ENCODE measurements around the gene ELF4. TPM values are rescaled to one million over a fixed set of nuclear protein-coding genes. Genes with fewer than 3 reads are reported as not detected.
A peak's percentile ranks its signal among the peaks of the same experiment; 100 is the strongest.
"Not testable (repeated sequence)": the region's sequence is repeated elsewhere in the genome, so short reads cannot be mapped to it uniquely, and the experiment has no call there.

ELF4 gene
- total RNA-seq, 1 donor from 2014 or later: 31.2 TPM

DNA sequence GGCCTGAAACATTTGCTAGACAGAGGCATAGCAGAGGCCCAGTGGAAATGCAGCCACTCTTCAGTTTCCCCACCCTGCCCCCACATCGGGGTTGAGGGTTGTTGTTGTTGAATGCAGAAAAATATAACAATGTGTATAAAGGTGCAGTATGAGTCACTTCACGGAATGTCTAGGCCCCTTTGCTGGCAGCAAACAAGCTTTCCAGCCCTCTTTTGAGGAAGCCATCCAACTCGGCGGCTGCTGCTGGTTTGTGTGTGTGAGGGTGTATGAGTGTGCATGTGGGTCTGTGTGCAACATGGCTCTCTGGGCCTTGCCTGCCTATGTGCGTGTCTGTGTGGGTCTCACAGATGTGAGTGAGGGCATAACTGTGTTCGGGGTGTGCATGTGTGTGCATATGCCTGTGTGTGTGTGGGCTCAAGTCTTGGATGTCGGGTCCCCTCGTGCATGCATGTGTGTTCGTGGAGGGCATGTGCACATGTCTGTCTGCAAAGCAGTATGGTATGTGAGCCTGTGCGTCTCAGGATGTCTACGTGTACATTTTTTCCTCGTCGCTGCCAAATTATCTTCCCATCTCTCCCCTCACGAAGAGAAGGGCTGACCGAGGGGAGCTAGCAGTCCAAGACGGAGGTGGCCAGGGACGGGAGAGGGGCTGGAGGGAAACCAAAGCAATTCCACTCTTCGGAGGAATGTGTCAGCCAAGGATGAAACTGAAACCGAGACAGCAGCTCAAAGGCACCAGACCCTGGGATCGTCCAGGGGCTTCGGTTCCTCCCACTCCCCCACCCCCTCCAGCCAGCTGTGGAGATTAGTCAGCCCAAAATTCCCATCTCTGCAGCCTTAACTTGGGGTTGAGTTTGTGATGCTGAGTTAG is 8.4 kb upstream of the ELF4 start:
- H3K27me3 ChIP-seq (ENCODE audit: insufficient read depth, low read length): no peaks in the 10 kb centered on the region

DNA sequence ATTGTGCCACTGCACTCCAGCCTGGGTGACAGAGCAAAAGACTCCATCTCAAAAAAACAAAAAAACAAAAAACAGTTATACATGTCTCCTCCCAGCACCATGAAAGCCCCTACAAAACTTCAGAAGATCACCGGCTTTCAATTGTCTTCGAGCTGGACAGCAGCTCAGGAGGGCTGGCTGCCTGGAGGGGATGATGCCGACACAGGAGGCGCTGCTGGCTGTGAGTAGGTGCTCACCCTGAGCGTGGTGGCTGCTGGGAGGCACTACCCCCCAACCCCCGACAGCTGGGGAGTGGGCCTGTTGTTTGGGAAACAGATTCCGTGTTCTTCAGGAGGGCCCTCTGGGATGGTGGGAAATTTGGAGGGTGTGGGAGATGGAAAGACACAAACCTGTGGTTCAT is 6.9 kb upstream of the ELF4 start:
- Mint-ChIP-seq H3K4me3 (ENCODE audit: unreplicated experiment) (no peak overlapping the region), H3K36me3 (ENCODE audit: low read depth, unreplicated experiment) (no peaks in the 10 kb centered on the region), H3K27ac (ENCODE audit: unreplicated experiment) (no peak overlapping the region), H3K4me1 (ENCODE audit: low read depth, unreplicated experiment) (peaks cover 21% of the 10 kb centered on the region), H3K9me3 (ENCODE audit: unreplicated experiment) (no peaks in the 10 kb centered on the region), H3K27me3 (ENCODE audit: low read depth, unreplicated experiment) (no peaks in the 10 kb centered on the region)
- H3K27ac ChIP-seq (ENCODE audit: low read depth, low read length): no peak overlapping the region
- TF ChIP-seq EZH2 (IDR thresholded peaks at IDR 0.05; ENCODE audit: insufficient read depth, low read length): no peak
- TF ChIP-seq, protein P1, sequence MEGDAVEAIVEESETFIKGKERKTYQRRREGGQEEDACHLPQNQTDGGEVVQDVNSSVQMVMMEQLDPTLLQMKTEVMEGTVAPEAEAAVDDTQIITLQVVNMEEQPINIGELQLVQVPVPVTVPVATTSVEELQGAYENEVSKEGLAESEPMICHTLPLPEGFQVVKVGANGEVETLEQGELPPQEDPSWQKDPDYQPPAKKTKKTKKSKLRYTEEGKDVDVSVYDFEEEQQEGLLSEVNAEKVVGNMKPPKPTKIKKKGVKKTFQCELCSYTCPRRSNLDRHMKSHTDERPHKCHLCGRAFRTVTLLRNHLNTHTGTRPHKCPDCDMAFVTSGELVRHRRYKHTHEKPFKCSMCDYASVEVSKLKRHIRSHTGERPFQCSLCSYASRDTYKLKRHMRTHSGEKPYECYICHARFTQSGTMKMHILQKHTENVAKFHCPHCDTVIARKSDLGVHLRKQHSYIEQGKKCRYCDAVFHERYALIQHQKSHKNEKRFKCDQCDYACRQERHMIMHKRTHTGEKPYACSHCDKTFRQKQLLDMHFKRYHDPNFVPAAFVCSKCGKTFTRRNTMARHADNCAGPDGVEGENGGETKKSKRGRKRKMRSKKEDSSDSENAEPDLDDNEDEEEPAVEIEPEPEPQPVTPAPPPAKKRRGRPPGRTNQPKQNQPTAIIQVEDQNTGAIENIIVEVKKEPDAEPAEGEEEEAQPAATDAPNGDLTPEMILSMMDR (IDR thresholded peaks at IDR 0.05; ENCODE audit: insufficient read depth, low read depth, low read length): no peak
- no peak overlapping the region for H2AFZ ChIP-seq (ENCODE audit: low read depth, low read length)
- DNase-seq (ENCODE audit: low read depth) (no peak), FAIRE-seq (no peak)
- H3K36me3 ChIP-seq (ENCODE audit: insufficient read depth, low read length): no peaks in the 10 kb centered on the region
- H3K9me3 ChIP-seq (ENCODE audit: insufficient read depth, low read depth, low read length): no peaks in the 10 kb centered on the region
- H3K4me2 ChIP-seq (ENCODE audit: low read length): no peak overlapping the region
- H3K4me1 ChIP-seq (ENCODE audit: insufficient read depth, low read length): peaks cover 39% of the 10 kb centered on the region
- no peak overlapping the region for H3K9ac ChIP-seq (ENCODE audit: low read length)
- no peaks in the 10 kb centered on the region for H3K79me2 ChIP-seq (ENCODE audit: insufficient read depth, low read length)
- H4K20me1 ChIP-seq (ENCODE audit: insufficient read depth, low read length): no peaks in the 10 kb centered on the region
- H3K4me3 ChIP-seq (ENCODE audit: insufficient read depth, low read depth, low read length): no peak overlapping the region
- no peaks in the 10 kb centered on the region for H3K27me3 ChIP-seq (ENCODE audit: insufficient read depth, low read length)

More for the DNA sequence above, 8.4 kb upstream of the ELF4 start:
- Mint-ChIP-seq H3K36me3 (ENCODE audit: low read depth, unreplicated experiment) (no peaks in the 10 kb centered on the region), H3K4me1 (ENCODE audit: low read depth, unreplicated experiment) (peaks cover 21% of the 10 kb centered on the region), H3K27ac (ENCODE audit: unreplicated experiment) (peak overlapping the region; percentile 87), H3K4me3 (ENCODE audit: unreplicated experiment) (peak overlapping the region; percentile 34), H3K9me3 (ENCODE audit: unreplicated experiment) (no peaks in the 10 kb centered on the region), H3K27me3 (ENCODE audit: low read depth, unreplicated experiment) (no peaks in the 10 kb centered on the region)
- H4K20me1 ChIP-seq (ENCODE audit: insufficient read depth, low read length): no peaks in the 10 kb centered on the region
- peak; percentile 85 for DNase-seq (ENCODE audit: low read depth)
- TF ChIP-seq, protein P1 (IDR thresholded peaks at IDR 0.05; ENCODE audit: insufficient read depth, low read depth, low read length): no peak
- no peak for TF ChIP-seq EZH2 (IDR thresholded peaks at IDR 0.05; ENCODE audit: insufficient read depth, low read length)
- peak overlapping the region; percentile 50 for H3K9ac ChIP-seq (ENCODE audit: low read length)
- peak overlapping the region; percentile 83 for H3K4me2 ChIP-seq (ENCODE audit: low read length)
- peak; percentile 29 for FAIRE-seq
- H3K27ac ChIP-seq (ENCODE audit: low read depth, low read length): peak overlapping the region; percentile 50
- H3K4me3 ChIP-seq (ENCODE audit: insufficient read depth, low read depth, low read length): peak overlapping the region; percentile 19
- H3K9me3 ChIP-seq (ENCODE audit: insufficient read depth, low read depth, low read length): no peaks in the 10 kb centered on the region
- no peak overlapping the region for H2AFZ ChIP-seq (ENCODE audit: low read depth, low read length)
- H3K4me1 ChIP-seq (ENCODE audit: insufficient read depth, low read length): peaks cover 38% of the 10 kb centered on the region
- no peaks in the 10 kb centered on the region for H3K79me2 ChIP-seq (ENCODE audit: insufficient read depth, low read length)
- no peaks in the 10 kb centered on the region for H3K36me3 ChIP-seq (ENCODE audit: insufficient read depth, low read length)

DNA sequence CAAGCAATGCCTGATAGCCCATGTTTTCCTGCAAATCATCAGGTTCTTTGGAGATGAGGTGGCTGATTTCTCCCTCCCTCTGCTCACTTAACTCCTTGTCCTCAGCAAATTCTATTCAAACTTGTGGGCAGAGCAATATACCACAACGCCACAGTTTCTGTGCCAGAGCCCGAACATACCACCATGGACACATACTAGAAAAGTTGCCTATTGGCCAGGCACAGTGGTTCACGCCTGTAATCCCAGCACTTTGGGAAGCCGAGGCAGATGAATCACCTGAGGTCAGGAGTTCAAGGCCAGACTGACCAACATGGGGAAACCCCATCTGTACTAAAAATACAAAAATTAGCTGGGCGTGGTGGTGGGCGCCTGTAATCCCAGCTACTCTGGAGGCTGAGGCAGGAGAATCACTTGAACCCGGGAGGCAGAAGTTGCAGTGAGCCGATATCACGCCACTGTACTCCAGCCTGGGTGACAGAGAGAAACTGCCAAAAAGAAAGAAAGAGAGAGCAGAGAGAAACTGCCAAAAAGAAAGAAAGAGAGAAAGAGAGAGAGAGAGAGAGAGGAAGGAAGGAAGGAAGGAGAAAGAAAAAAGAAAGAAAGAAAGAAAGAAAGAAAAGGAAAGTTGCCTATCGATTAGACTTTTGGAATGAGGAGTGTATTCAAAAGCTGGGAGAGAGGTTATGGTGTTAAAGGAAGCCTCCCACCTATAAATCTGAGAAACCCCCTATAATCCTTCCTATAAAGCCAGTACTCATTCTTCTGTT is 5.0 kb upstream of the ELF4 start:
- H3K4me3 ChIP-seq (ENCODE audit: insufficient read depth, low read depth, low read length): not testable (repeated sequence)
- peak; percentile 54 for FAIRE-seq
- peaks cover 23% of the 10 kb centered on the region for H3K4me1 Mint-ChIP-seq (ENCODE audit: low read depth, unreplicated experiment)

More for the DNA sequence above, 5.0 kb upstream of the ELF4 start:
- not testable (repeated sequence) for H3K4me3 Mint-ChIP-seq (ENCODE audit: unreplicated experiment); H3K27me3 Mint-ChIP-seq (ENCODE audit: low read depth, unreplicated experiment); H4K20me1 ChIP-seq (ENCODE audit: insufficient read depth, low read length); H3K36me3 Mint-ChIP-seq (ENCODE audit: low read depth, unreplicated experiment); H3K36me3 ChIP-seq (ENCODE audit: insufficient read depth, low read length); H3K9me3 Mint-ChIP-seq (ENCODE audit: unreplicated experiment); H3K27me3 ChIP-seq (ENCODE audit: insufficient read depth, low read length); H3K9me3 ChIP-seq (ENCODE audit: insufficient read depth, low read depth, low read length); H3K27ac ChIP-seq (ENCODE audit: low read depth, low read length); H3K9ac ChIP-seq (ENCODE audit: low read length); H3K79me2 ChIP-seq (ENCODE audit: insufficient read depth, low read length); H2AFZ ChIP-seq (ENCODE audit: low read depth, low read length); H3K27ac Mint-ChIP-seq (ENCODE audit: unreplicated experiment)
- Histone ChIP-seq H3K4me2 (ENCODE audit: low read length) (peak overlapping the region; percentile 33), H3K4me1 (ENCODE audit: insufficient read depth, low read length) (peaks cover 39% of the 10 kb centered on the region)
- DNase-seq (ENCODE audit: low read depth): peak; percentile 92
